Activated CD4-positive, alpha-beta T cell treated with anti-CD3 and anti-CD28 coated beads for 36 hours (primary cell): ENCODE measurements around the gene AMN1. TPM values are rescaled to one million over a fixed set of nuclear protein-coding genes. Genes with fewer than 3 reads are reported as not detected.
"Not testable (repeated sequence)": the region's sequence is repeated elsewhere in the genome, so short reads cannot be mapped to it uniquely, and the experiment has no call there.

Experiments
- ATAC-seq: fragments of 200-7000 bp; cut with Tn5 transposase; one replicate; pipeline ENCODE4 v1.10.0; 2021; ENCODE audit warnings: mild to moderate bottlenecking, moderate library complexity
- CTCF ChIA-PET: fragments of 350-600 bp; sonication (Branson Sonifier 250); formaldehyde crosslinking; loops from one replicate; lab custom pipeline; 2021; ENCODE audit warnings: antibody characterized with exemption; lab: Charles Lee
- POLR2A ChIA-PET: fragments of 350-600 bp; sonication (Branson Sonifier 250); formaldehyde crosslinking; loops from one replicate; lab custom pipeline; 2021; ENCODE audit warnings: antibody characterized with exemption, inconsistent platforms; lab: Charles Lee
- DNase-seq: peaks from one replicate; pipeline ENCODE4 v3.0.0-alpha.2; 2020
- H3K27ac Mint-ChIP-seq: one replicate; pipeline ENCODE4 v1.8.0; 2021; ENCODE audit warnings: mixed read lengths
- H3K27me3 Mint-ChIP-seq: one replicate; pipeline ENCODE4 v1.8.0; 2021; ENCODE audit warnings: mixed read lengths
- H3K36me3 Mint-ChIP-seq: one replicate; pipeline ENCODE4 v1.8.0; 2021; ENCODE audit warnings: low read depth, mixed read lengths
- H3K4me1 Mint-ChIP-seq: one replicate; pipeline ENCODE4 v1.8.0; 2021; ENCODE audit warnings: mixed read lengths
- H3K4me3 Mint-ChIP-seq: one replicate; pipeline ENCODE4 v1.8.0; 2021; ENCODE audit warnings: mild to moderate bottlenecking, moderate library complexity, mixed read lengths
- H3K9me3 Mint-ChIP-seq: one replicate; pipeline ENCODE4 v1.8.0; 2021; ENCODE audit warnings: low read depth, mixed read lengths
- intact Hi-C, 2 experiments: fragments of 100-400 bp; cut with DNase I in 1 of 2; cut with micrococcal nuclease in 1 of 2; formaldehyde crosslinking; loops; one replicate each; pipeline versions ENCODE4 v1.14.2 to v1.15.1; 2022 to 2024; cut with DNase I, micrococcal nuclease
- total RNA-seq, 2 experiments: library from RNA; stranded (reverse); gene quantifications; one replicate each; pipeline ENCODE4 v1.2.3, GENCODE V29; 2021

The AMN1 gene
- 1 to 10 TPM; 5.1 to 5.8 TPM for total RNA-seq

DNA sequence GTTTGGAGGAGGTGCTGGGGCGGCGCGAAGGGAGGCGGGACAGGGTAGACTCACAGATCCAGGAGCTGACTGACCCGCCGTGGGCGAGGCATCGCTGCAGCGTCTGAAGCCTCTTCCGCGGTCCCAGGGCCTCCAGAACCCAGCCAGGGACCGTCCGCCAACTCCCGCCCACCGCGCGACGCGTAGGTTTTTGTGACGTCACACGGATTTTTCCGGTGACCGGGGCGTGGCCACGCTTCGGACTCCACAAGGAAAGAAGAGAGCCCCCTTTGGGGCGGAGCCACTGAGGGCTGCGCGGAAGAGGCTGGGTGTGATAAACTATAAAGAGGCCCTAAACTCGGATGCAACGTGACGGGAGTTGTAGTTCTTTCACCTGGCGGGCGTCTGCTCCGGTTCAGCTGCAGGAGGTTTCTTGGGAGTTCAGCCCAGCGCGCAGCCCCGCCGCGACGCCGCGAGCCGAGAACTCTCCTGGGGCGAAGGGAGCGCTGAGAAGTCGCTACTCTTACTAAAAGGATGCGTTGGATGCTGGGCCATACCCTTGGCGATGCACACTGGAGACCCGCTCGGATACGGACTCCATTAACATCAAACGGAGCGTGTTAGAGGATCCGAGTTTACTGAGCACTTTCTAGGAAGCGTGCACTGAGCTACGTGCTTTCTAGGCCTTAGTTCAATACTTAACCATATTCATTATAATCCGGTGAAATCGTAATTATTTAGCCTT, at the start of gene AMN1:
TSS of gene AMN1 (minus strand) at position 105 of the 724 bp plus-strand sequence. CDS start at position 92, 13 bp downstream.
- Mint-ChIP-seq H3K36me3 (peaks cover 18% of the 10 kb centered on the region), H3K27me3 (no peaks in the 10 kb centered on the region), H3K4me3 (peak within 1 kb of the TSS; percentile 89), H3K27ac (peak within 1 kb of the TSS; percentile 99), H3K4me1 (peaks cover 52% of the 10 kb centered on the region), H3K9me3 (peaks cover 14% of the 10 kb centered on the region)
- DNase-seq (peak; percentile 99), ATAC-seq (peak; percentile 92)
- ChIA-PET POLR2A (interaction anchor here (0.6 to 1.5 kb wide), 10 partner anchors 19 to 378 kb away, joined by 3 to 9 read pairs (median 3); partner anchors contain the start of genes ETFBKMT and RESF1), CTCF (interaction anchor here (0.7 to 1.6 kb wide), 5 partner anchors 8 to 407 kb away, joined by 3 to 8 read pairs (median 4); no protein-coding TSS in a partner anchor)
- intact Hi-C loops, result loop anchor here (1.0 to 5.0 kb wide), 8 partner anchors 20 to 402 kb away; partner anchors contain the start of genes ETFBKMT (in 2 of the 2), SINHCAF (in 2 of the 2) and RESF1 (in 1 of the 2)

DNA sequence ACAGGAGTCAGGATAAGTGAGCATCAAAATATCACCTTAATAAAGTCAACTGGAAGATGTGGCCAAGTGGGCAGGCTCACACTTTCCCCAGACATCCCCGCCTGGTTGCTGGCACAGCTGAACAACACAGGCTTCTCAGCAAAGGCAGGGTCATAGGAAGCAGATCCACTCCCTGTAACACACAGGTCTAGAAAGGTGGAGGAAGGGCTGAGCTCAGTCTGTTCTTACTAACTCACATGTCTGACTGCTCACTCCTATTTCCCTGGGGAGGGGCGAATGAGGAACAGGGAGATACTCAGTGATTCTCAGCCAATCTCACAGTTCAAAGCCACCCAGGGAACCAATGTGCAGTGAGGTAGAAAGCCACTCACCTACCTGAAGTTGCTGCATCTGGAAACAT, 45.0 kb upstream of the AMN1 start:
- peak; percentile 64 for ATAC-seq
- ChIA-PET POLR2A (no interaction called here), CTCF (no interaction called here)
- peaks cover 13% of the 10 kb centered on the region for H3K4me1 Mint-ChIP-seq
- no peaks in the 10 kb centered on the region for H3K27me3 Mint-ChIP-seq
- peak; percentile 9 for DNase-seq
- intact Hi-C loops, result no loop called here
- no peaks in the 10 kb centered on the region for H3K36me3 Mint-ChIP-seq
- H3K4me3 Mint-ChIP-seq, result no peak overlapping the region
- no peak overlapping the region for H3K27ac Mint-ChIP-seq
- no peaks in the 10 kb centered on the region for H3K9me3 Mint-ChIP-seq

DNA sequence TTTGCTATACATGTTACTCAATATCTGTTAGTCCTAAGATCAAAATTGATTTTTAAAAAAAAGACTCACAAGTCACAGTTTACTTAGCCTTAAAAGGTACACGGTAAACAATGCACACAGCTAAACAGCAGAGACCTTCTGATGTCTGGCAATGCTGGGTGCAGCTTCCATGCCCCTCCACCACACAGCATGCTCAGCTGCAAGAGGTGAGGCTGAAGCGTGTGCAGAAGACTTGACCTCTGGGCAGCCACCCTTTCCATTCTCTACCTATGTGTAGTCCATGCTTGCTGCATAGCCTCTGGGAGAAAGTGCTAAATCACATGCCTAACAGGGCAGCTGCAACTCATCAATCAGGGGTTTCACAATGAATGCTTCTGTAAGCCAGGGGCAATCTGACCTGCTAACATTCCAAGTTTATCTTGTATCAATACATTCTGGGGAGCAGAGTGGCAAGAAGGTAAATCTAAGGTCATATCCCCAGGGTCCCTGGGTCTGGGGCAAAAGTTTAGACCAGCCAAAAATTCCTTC, 44.5 kb upstream of the AMN1 start:
- Mint-ChIP-seq H3K4me3 (no peak overlapping the region), H3K4me1 (peaks cover 13% of the 10 kb centered on the region), H3K36me3 (no peaks in the 10 kb centered on the region), H3K27ac (no peak overlapping the region), H3K27me3 (no peaks in the 10 kb centered on the region), H3K9me3 (no peaks in the 10 kb centered on the region)
- intact Hi-C loops, result no loop called here
- ATAC-seq, result no peak
- no peak for DNase-seq
- ChIA-PET POLR2A (no interaction called here), CTCF (no interaction called here)

DNA sequence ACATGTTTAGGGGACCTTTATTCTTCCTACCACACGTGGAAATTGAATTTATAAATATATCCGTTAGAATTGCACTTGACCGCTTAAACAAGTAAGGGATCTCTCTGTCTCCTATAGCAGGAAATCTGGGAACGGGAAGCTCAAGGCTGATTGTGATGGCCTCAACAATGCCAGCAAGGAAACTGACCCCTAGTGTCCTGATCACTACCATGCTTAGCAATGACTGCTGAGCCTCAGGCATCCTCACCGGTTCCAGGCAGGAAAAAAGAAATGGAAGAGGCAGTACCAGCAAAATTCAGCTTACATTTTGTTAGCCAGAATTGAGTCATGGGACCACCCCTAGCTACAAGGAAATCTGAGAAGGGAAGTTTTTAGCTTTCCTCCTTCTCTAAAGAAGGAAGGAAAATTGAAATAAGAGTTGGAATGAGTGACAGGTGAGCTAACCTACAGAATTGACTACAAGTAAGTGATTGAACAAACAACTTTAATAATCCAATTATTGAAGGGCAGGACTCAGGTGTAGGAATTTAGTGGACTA, 43.9 kb upstream of the AMN1 start:
- H3K36me3 Mint-ChIP-seq, result no peaks in the 10 kb centered on the region
- intact Hi-C loops, result no loop called here
- ATAC-seq, result no peak
- ChIA-PET POLR2A (no interaction called here), CTCF (interaction anchor here (1.0 kb wide), 1 partner anchor 26 kb away, joined by 4 read pairs; no protein-coding TSS in a partner anchor)
- H3K4me1 Mint-ChIP-seq, result peaks cover 18% of the 10 kb centered on the region
- no peak for DNase-seq
- H3K9me3 Mint-ChIP-seq, result no peaks in the 10 kb centered on the region
- no peak overlapping the region for H3K4me3 Mint-ChIP-seq
- H3K27me3 Mint-ChIP-seq, result no peaks in the 10 kb centered on the region
- no peak overlapping the region for H3K27ac Mint-ChIP-seq

DNA sequence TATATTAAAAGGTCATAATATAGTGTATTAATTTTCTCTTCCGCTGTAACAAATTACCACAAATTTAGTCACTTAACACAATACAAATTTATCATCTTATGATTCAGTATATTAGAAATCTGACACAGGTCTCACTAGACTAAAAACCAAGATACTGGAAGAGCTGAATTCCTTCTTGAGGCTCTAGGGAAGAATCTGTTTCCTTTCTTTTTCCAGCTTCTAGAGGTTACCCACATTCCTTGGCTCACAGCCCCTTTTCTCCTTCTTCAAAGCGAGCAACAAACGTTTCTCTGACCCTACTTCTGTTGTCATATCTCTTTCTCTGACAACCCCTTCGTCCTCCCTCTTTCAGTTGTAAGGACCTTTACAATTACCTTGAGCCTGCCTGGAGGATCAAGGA, 43.4 kb upstream of the AMN1 start:
- ATAC-seq, result no peak
- Mint-ChIP-seq H3K4me3 (no peak overlapping the region), H3K27ac (no peak overlapping the region), H3K4me1 (peaks cover 20% of the 10 kb centered on the region), H3K36me3 (no peaks in the 10 kb centered on the region), H3K9me3 (no peaks in the 10 kb centered on the region), H3K27me3 (no peaks in the 10 kb centered on the region)
- CTCF ChIA-PET, result interaction anchor here (1.0 kb wide), 1 partner anchor 27 kb away, joined by 4 read pairs; no protein-coding TSS in a partner anchor
- intact Hi-C loops, result no loop called here
- POLR2A ChIA-PET, result interaction anchor here (0.6 kb wide), 1 partner anchor 131 kb away, joined by 3 read pairs; no protein-coding TSS in a partner anchor
- no peak for DNase-seq

DNA sequence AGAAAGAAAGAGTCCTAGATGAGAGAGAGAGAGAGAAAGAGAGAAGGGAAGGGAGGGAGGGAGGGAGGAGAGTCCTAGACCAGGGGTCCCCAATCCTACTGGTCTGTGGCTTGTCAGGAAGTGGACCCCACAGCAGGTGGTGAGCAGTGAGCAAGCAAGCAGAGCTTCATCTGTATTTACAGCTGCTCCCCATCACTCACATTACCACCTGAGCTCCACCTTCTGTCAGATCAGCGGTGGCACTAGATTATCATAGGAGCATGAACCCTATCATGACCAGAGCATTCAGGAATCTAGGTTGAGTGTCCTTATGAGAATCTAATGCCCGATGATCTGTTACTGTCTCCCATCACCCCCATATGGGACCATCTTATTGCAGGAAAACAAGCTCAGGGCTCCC, 39.2 kb upstream of the AMN1 start:
- Mint-ChIP-seq H3K4me1 (peaks cover 20% of the 10 kb centered on the region), H3K36me3 (no peaks in the 10 kb centered on the region), H3K27ac (no peak overlapping the region), H3K27me3 (no peaks in the 10 kb centered on the region), H3K4me3 (no peak overlapping the region), H3K9me3 (peaks cover 3% of the 10 kb centered on the region)
- ChIA-PET POLR2A (interaction anchor here (0.6 kb wide), 1 partner anchor 30 kb away, joined by 7 read pairs; no protein-coding TSS in a partner anchor), CTCF (no interaction called here)
- ATAC-seq (no peak), DNase-seq (no peak)
- intact Hi-C loops, result no loop called here

GRCh38 chr12:31765931-31766330, 37.1 kb upstream of the AMN1 start:
- Mint-ChIP-seq H3K36me3 (no peaks in the 10 kb centered on the region), H3K27me3 (no peaks in the 10 kb centered on the region), H3K9me3 (peaks cover 3% of the 10 kb centered on the region), H3K27ac (no peak overlapping the region), H3K4me1 (peaks cover 17% of the 10 kb centered on the region), H3K4me3 (no peak overlapping the region)
- ChIA-PET CTCF (interaction anchor here (0.7 to 1.1 kb wide), 2 partner anchors 81 to 192 kb away, joined by 3 read pairs; no protein-coding TSS in a partner anchor), POLR2A (interaction anchor here (0.6 kb wide), 1 partner anchor 227 kb away, joined by 3 read pairs; no protein-coding TSS in a partner anchor)
- DNase-seq, result no peak
- intact Hi-C loops, result no loop called here
- ATAC-seq, result no peak

GRCh38 chr12:31759632-31760459, 31.0 kb upstream of the AMN1 start:
- intact Hi-C loops, result no loop called here
- Mint-ChIP-seq H3K27me3 (no peaks in the 10 kb centered on the region), H3K9me3 (no peaks in the 10 kb centered on the region), H3K27ac (no peak overlapping the region), H3K36me3 (no peaks in the 10 kb centered on the region), H3K4me1 (peaks cover 15% of the 10 kb centered on the region), H3K4me3 (no peak overlapping the region)
- ChIA-PET POLR2A (no interaction called here), CTCF (interaction anchor here (1.0 kb wide), 1 partner anchor 19 kb away, joined by 3 read pairs; no protein-coding TSS in a partner anchor)
- ATAC-seq (no peak), DNase-seq (no peak)

DNA sequence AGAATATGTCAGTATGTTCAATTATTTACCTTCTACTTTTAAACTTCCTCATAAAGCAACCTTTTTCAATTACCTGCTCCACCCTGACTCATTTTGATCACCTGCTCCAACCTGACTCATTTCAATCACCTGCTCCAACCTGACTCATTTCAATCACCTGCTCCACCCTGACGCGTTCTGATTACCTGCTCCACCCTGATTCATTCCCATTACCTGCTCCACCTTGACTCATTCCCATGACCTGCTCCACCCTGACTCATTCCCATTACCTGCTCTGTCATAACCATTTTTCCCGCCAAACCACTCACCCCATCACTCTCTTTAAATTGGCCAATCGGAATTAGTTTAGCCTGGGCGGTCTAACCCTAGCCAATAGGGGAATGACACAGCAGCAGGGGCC, 29.5 kb upstream of the AMN1 start:
- intact Hi-C loops, CTCF ChIA-PET, H3K9me3 Mint-ChIP-seq, POLR2A ChIA-PET, H3K4me3 Mint-ChIP-seq, H3K36me3 Mint-ChIP-seq, ATAC-seq, H3K27ac Mint-ChIP-seq, H3K27me3 Mint-ChIP-seq: not testable (repeated sequence)
- peaks cover 12% of the 10 kb centered on the region for H3K4me1 Mint-ChIP-seq
- DNase-seq, result peak; percentile 21

GRCh38 chr12:31756977-31757420, 28.2 kb upstream of the AMN1 start:
- intact Hi-C loops, result no loop called here
- DNase-seq, result no peak
- Mint-ChIP-seq H3K4me1 (peaks cover 15% of the 10 kb centered on the region), H3K9me3 (no peaks in the 10 kb centered on the region), H3K4me3 (no peak overlapping the region), H3K27me3 (no peaks in the 10 kb centered on the region), H3K36me3 (no peaks in the 10 kb centered on the region), H3K27ac (no peak overlapping the region)
- ChIA-PET POLR2A (no interaction called here), CTCF (no interaction called here)
- ATAC-seq, result no peak

DNA sequence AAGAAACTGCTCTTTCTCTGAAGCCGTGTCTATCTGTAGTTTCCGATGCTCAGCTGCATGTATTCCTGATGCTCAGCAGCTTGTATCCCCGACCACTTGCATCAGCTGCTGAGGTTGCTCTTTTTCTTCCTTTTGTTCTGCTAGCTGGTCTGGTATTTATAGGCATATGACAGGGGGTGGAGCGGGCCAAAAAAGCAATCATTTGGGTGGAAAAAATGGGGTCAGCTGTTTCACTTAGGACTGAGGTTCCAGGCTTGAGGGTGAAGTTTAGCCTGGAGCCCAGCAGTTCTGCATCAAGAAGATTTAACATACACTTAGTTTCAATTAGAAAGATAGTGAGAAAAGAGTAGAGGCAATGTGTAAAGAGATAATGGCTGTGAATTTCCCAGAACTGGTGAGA, 23.6 kb upstream of the AMN1 start:
- intact Hi-C loops, result no loop called here
- ChIA-PET POLR2A (no interaction called here), CTCF (no interaction called here)
- Mint-ChIP-seq H3K36me3 (no peaks in the 10 kb centered on the region), H3K4me1 (peaks cover 28% of the 10 kb centered on the region), H3K27me3 (no peaks in the 10 kb centered on the region), H3K4me3 (no peak overlapping the region), H3K9me3 (no peaks in the 10 kb centered on the region), H3K27ac (no peak overlapping the region)
- ATAC-seq (no peak), DNase-seq (no peak)
